ENCODE data around the gene MID2. TPM values are rescaled to one million over a fixed set of nuclear protein-coding genes. Genes with fewer than 3 reads are reported as not detected.
"Not testable (repeated sequence)": the region's sequence is repeated elsewhere in the genome, so short reads cannot be mapped to it uniquely, and the experiment has no call there.

MID2 gene
- polyA plus RNA-seq, 10 donors = 7.6 to 10.5 (median 9.2) TPM

DNA sequence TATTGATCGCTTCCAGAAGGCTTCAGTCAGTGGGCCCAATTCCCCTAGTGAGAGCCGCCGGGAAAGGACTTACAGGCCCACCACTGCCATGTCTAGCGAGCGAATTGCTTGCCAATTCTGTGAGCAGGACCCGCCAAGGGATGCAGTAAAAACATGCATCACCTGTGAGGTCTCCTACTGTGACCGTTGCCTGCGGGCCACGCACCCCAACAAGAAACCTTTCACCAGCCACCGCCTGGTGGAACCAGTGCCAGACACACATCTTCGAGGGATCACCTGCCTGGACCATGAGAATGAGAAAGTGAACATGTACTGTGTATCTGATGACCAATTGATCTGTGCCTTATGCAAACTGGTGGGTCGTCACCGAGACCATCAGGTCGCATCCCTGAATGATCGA lies 15.3 kb downstream of the MID2 start:
- no peak for DNase-seq

DNA sequence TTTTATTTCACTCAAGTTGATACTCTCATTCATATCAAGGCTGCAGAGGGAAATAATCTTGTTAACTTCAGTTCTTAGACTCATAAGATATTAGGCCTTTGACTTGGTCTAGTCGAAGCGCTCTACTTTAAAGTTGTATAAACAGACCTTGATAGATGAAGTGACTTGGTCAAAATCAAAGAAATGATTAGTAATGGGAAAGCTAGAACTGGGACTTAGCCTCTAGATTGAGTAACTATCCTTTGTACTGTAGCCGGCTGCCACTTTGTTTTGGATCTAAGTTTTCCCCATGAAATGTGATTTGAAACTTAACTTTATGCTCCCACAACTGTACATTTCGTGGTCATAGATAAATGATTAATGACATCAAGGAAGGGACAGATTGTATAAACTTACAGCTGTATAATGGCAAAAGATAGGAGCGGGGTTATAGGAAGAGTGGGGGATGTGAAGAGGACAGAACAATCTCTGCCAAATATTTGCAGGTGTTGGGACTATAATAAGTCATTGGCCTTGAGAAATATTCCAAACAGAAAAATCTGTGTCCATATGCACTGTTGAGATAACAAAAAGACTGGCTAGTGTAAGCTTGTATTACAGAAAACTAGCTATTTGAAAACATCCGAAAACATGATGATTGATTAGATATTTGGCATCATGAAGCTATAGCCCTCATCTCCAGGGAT lies 17.2 kb downstream of the MID2 start:
- no peak for DNase-seq

DNA sequence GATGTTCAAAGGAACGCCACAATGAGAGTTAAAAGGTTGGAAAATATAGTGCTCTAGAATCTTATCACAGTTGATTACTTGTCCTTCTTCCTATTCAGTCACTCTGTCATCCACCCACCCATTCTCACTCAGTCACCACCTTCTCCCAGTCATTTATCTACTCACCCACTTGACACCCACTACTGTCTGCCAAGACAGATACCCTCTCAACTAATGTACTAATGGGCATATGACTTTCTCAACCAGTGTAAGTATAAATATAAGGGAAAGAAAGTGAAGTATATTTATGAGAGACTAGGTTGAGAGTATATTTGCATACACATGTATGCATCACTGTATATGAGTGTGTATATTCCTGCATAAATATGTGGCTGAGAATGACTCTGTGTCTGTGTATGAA lies 20.0 kb downstream of the MID2 start:
- no peak for DNase-seq

DNA sequence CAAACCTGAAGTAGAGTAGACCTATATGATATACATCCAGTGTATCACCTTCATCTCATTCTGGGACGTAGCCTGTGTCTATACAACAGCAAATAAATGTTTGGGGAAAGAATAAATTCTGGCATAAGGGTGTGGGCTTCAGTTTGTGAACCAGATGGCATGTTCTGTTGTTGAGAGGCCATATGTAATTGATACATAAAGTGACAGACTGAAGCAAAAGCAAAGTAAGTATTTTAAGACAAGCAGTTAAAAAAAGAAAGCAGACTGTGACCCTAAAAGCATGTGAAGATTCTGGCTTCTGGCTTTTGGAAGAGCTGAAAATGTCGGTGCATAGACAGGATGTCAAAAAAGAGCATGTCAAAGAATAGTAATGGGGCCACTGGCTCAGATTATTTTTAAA lies 22.9 kb downstream of the MID2 start:
- no peak for DNase-seq

DNA sequence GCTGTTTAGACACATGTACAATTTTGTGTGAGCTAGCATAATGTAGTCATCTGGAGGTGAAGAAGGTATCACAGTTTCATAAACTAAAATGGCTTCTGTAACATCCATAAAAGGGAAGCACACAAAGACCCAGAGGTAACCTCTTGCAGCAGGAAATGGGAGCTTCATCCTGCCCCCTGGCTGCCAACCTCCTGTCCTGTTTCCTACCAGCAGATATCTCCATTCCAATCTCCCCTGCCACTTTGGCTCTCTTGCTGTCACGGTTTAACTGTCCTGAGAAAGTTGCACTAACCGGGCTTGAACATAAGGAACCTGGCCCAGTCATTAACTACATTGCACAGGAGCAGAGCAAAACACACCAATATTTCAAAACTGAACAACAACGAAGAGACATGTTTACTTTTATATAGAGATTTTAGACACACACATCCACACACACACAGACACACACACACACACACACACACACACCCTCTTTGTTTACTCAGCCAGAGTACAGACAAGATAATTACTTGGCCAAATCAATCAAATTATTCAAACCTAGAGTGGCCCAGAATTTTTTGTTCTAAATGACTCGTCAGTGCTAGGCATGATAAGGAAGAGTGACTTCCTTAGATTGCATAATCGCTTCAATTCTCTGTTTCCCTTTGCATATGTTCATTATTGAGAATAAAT lies 24.2 kb downstream of the MID2 start:
- no peak for DNase-seq

DNA sequence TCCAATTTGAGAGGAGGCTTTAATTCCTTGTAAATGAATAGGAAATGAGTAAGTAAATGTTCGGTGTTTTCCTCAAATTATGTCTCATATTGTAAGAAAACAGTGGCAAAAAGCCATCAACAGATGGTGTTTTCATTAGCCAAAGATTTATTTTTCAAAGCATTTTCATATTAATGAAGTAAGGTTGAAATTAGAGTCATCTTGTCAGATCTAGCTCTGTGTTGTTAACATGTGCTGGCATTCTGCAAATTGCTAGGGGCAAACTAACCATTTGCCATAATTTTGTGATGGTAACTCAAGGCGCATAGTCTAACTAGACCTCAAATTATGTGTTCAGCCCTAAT lies 24.7 kb downstream of the MID2 start:
- no peak for DNase-seq

DNA sequence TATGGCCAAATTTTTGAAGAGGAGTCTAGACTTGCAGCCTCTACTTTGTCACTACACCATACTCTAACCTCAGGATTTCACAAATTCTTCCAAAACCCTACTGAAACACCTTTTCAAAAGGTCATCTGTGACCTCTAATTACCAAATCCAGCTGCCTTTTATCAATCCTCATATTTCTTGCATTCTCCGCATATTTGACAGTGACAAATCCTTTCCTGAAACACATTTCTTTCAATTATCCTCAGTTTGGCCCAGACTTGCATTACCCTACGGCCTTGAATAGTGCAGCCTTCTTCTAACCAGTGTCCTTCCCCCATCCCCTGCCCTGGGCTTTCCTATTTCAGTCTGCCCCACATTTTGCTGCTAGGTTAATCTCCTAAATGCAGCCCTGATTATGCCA lies 25.5 kb downstream of the MID2 start:
- DNase-seq = no peak

DNA sequence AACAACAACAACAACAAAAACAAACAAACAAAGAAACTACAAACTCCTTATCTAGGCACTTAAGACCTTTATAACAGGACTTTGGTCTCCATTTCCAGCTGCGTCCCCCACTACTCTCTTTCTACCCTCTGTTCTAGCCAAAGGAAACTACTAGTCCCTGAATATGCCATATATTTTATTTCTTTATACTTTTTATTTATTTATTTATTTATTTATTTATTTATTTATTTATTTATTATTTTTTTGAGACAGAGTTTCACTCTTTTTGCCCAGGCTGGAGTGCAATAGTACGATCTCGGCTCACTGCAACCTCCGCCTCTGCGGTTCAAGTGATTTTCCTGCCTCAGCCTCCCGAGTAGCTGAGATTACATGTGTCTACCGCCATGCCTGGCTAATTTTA lies 26.0 kb downstream of the MID2 start:
- not testable (repeated sequence) for DNase-seq

DNA sequence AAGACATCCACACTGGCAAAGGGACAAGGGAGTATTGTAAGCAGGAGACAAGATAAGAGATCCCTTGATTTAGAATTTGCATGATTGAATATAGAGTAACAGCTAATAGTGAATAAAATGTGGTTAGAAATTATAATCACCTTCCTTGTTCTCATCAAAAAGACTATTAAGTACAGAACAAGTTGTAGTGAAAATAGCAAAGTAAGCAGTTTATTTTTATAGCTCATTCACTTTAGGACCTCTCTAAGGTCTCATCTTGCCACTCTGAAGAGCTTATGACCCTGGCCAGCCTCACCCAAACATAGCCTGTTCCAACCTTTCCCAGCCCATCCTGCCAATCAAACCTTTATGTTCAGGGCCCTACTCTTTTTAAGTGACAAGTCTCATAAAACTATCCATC lies 30.6 kb downstream of the MID2 start:
- no peak for DNase-seq

DNA sequence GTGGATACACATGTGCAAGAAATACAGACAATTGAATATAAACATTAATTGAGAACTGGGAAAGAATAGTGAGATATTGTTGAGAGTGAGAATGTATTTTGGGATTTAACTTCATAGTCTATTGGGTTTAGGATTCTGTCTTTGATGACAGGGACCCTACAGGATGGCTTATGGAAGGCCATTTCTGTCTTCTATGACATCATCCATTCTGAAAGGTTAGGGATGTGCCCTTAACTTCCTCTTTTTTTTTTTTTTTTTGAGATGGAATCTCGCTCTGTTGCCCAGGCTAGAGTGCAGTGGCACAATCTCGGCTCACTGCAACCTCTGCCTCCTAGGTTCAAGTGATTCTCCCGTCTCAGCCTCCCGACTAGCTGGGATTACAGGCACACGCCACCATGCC lies 31.4 kb downstream of the MID2 start:
- DNase-seq = not testable (repeated sequence)

DNA sequence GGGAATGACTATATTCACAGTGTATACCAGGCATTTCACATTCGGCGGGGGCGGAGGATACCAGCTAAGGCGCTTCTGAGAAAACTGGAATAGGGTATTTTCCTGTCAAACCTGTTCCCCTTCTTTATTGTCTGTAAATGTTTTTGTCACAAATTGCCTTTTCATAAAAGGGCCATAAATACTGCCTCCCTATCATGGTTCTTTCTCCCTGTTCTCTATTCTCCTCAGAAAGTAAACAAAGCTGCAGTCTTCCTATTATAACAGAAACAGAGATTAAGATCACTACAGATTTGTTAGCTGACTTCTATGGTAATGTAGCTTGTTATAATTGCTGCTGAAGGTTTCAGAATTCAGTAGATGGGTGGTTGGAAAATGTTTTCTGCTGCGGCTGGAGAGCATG lies 32.2 kb downstream of the MID2 start:
- no peak for DNase-seq

DNA sequence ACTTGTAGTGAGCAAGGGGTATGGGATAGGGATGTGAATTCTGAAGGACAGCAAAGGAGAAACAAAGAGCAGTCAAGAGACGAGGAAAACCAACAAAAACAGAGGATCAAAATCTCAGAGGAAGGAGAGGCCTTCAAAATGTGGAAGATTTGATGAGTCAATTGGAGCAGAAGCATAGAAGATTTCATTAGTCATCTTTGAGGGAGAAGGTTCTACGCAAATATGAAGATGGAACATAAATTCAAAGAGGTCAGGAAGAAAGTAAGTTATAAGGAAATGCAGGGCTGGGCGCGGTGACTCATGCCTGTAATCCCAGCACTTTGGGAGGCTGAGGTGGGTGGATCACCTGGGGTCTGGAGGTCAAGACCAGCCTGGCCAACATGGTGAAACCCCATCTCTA lies 35.4 kb downstream of the MID2 start:
- DNase-seq = no peak

DNA sequence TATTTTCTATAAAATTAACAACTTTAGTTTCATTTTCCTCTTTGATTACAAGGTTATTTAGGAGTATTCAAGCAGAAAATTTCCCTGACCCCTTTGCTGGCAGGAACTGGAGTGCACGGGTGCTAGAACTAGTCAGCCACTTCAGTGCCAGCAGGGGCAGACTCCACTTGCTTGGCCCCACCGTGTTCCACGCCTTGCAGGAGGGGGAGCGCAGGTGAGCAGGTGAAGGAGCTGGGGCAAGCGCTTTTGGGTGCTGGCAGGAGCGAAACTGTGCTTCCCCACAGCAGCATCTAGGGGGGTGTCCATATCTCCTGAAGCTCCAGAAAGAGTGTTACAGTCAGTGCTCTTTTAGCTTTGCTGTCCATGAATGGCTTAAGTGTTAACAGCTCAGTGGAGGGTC lies 45.5 kb downstream of the MID2 start:
- no peak for DNase-seq

DNA sequence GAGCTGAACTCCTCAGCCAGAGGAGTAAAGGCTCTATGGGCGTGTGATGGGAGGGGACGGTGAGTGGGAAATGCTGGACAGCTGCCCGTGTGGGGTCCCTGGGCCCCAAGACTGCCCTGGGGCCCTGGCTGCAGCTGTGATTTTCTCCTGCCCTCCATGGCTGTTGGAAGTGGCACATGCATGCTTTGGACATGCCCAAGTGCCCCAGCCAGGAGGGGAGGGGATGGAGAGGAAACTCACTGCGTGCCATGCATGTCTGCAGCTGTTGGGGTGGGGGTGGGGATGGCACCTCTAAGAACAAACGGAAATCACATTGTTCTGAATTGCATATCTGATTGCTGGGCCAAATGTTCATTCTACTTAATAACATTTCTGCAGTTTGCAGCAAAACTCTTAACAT lies 52.4 kb downstream of the MID2 start:
- peak; percentile 8 to 38 (median 9) for DNase-seq

DNA sequence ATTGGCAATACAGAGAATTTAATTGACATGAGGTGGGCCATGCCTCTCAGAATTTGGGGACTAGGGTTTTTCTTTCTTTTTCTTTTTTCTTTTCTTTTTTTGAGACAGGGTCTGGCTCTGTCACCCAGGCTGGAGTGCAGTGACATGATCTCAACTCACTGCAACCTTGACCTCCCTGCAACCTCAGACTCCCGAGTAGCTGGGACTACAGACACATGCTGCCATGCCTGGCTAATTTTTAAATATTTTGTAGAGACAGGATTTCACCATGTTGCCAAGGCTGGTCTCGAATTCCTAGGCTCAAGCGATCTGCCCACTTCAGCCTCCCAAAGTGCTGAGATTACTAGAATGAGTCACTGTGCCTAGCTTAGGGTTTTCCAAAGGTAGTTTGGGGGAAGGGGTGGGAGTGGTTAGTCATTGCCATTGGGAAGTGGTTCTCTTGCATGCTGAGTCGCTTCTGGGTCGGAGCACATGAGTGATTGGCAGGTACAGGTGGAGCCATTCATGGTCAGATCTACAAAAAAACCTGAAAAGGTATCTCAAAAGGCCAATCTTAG lies 54.5 kb downstream of the MID2 start:
- DNase-seq = no peak

DNA sequence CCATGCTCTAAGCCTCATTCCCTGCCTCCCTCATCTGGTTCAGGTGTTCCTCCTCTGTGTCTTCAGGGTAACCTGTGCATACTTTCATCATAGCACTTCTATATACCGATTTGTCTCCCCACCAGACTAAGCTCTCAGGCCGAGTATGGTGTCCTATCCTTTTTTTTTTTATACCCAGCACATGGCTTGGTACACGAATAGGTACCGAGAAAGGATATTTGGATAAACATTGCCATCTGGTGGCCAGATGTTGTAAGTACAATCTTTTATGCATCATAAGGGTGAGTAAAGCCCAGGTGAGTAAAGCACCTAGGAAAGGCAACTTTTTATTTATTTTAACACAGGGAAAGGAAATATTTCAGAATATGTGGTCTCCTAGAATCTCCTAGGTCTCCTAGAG lies 68.4 kb downstream of the MID2 start:
- peak; percentile 18 to 26 (median 22) for DNase-seq

DNA sequence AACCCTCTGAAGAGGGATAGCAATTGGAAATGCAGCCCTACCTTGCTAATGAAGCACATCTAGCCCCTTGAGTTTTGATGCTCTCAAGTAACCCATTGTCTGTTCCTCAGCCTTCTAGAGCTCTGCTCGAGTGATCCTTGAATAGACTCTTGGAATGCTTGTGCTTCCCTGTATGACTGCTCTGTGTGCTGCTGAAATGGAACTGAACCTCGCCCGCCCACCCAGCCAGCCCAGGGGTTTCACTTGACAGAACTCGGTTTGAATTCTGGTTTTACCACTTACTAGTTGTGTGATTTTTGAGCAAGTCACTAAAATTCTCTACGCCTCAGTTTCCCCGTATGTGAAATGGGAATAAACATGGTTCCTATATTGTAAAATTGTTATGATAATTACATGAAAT lies 77.1 kb downstream of the MID2 start:
- no peak for DNase-seq

DNA sequence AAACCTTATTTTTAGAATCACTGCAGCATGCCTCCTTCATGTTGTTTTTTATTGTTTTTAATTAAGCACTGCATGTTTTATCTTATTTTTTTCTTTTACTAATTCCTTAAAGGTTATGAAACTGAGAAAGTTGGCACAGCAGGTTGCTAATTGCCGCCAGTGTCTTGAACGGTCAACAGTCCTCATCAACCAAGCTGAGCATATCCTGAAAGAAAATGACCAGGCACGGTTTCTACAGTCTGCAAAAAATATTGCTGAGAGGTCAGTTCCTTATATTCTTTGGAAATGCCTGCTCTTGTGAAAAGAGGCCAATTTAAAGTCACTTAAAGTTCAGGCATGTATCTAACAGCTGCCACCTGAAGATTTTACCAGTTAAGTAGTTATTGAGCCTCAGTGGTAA lies 79.7 kb downstream of the MID2 start:
- no peak for DNase-seq

DNA sequence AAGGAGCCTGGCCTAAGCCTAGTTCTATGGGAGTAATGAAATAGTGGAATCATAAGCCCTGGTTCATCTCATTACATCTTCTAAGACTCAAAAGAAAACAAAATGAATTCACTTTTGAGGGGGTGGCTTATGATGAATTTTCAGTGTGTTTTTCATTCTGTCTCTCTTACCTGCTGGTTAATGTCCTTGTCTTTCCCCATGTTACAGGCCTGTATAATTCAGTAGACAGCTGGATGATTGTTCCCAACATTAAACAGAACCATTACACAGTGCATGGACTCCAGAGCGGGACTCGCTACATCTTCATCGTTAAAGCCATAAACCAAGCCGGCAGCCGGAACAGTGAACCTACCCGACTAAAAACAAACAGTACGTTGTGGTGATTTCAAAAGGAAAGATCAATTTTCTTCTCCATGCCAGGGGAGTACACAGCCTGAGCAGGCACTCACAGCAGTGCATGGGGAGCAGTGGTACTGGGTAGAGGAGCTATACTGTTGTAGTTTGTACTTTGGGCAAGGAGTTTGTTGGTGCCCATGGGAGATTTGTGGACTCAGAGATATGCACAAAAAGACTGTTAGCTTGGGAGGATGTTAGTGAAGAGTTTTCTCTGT lies 98.6 kb downstream of the MID2 start:
- no peak for DNase-seq

DNA sequence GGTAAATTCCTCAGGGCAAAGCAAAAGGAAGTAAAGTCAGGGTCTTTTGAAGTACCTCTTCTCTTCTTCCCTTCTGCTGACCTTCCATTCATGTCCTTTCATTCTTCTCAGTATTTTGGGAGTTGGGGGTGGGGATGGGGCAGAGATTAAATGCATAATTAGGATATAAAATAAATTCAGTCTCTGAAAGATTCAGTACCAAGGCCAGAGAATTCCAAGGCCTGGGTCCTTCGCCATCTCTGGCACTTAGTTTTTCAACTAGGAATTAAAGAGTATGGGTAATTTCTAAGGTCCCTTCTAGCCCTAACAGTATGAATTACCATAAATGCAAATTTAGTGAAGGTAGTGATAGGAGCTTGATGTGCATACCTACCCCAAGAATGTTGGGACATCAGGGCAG lies 108.6 kb downstream of the MID2 start:
- DNase-seq = no peak

DNA sequence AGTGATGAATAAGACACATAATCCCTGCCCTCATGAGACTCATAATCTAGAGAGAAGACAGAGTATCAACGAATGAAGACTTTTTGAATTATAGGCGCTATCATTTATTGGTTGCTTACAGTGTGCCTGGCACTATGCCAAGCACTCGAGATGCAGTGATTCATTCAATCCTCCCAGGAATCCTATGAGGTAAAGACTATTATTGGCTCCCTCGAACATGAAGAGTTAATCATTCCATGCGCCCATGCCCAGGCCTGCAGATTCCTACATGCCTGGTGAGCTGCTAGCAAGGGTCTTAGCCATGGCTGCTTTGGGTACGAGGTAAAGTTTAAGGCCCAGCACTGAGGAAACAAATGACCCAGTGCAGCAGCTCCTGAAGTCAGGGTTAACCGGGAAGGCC lies 109.5 kb downstream of the MID2 start:
- peak in 1 of 3 donors; percentile 2 for DNase-seq

DNA sequence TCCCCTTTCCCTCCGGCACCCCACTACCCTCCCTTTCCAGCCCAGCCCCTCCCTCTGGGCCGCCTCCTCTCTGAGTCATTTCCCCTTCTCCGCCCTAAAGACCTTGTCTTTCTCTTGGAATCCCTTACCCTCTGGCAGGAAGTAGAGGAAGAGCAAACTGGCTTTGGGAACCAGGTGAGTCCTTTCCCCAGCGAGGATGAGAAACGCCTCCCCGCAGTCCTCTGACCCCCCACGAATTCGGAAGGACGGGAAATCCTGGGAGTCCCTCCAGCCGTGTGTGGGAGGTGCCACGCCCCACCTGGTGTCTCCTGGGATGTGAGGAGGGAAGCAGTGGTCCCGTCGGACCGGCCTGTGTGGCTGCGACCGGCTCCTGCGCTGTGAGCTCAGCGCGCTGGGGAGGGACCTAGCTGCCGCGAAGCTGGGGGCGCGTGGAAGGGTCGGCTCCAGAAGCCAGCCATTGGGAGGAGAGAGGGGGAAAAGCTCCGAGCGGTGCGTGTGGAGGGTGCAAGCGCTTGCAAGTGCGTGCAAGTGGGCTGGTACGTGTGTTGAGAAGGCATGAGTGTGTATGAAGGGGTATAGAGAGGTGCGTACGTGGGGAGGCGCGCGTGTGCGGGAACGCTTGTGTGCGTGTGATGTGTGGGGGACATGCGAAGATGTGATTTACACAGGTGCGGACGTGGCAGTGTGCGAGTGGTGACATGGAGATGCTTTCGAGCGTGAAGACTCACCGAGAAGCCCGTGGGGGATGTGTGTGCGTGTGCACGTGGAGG lies 110.2 kb downstream of the MID2 start:
- peak in 1 of 3 donors; percentile 24 for DNase-seq

DNA sequence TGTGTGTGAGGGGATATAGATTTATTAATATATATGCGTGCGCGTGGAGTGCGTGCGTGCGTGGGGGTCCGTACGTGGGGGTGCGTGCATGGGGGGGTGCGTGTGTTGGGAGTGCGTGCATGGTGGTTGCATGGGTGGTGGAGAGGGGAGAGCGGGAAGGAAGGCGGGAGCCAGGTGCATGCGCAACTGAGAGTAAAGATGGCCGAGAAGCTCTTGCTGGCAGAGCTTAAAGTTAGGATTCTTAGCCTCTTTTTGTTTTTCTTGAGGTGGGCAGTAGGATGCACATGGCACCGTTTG lies 110.7 kb downstream of the MID2 start:
- DNase-seq = no peak
